Head of caudate nucleus (tissue), 42 donors: Measurements from ENCODE around the gene ETHE1.

ENCODE experiments used
- DNase-seq, 42 donors: peaks; one replicate each; pipeline versions ENCODE4 v3.0.0 to v3.0.0-alpha.2; 2020 to 2021; ENCODE audit warnings: mixed read lengths in 7 of 42
- intact Hi-C: fragments of 100-400 bp; cut with DNase I; formaldehyde crosslinking; loops from one replicate; pipeline ENCODE4 v1.15.0; 2022

The ETHE1 gene

GRCh38 chr19:43478323-43478722, 48.7 kb downstream of the ETHE1 start:
- DNase-seq: no peak
- intact Hi-C loops: no loop called here

GRCh38 chr19:43476606-43477005, 50.4 kb downstream of the ETHE1 start:
- intact Hi-C loops: no loop called here
- DNase-seq: no peak

- intact Hi-C loops: no loop called here
- DNase-seq: peak; percentile 79 to 95 (median 90)
Observed at GRCh38 chr19:43474986-43475705, 51.9 kb downstream of the ETHE1 start.

- intact Hi-C loops: no loop called here
- DNase-seq: no peak
Observed at GRCh38 chr19:43474487-43474886, 52.5 kb downstream of the ETHE1 start.

- DNase-seq: no peak
- intact Hi-C loops: no loop called here
Observed at GRCh38 chr19:43471091-43471490, 55.9 kb downstream of the ETHE1 start.

- intact Hi-C loops: no loop called here
- no peak for DNase-seq
Observed at GRCh38 chr19:43470288-43470687, 56.7 kb downstream of the ETHE1 start.

- no peak for DNase-seq
- intact Hi-C loops: no loop called here
Observed at GRCh38 chr19:43469160-43469480, 57.9 kb downstream of the ETHE1 start.

- intact Hi-C loops: no loop called here
Observed at GRCh38 chr19:43468354-43469159, 58.4 kb downstream of the ETHE1 start.

GRCh38 chr19:43467730-43468129, 59.3 kb downstream of the ETHE1 start:
- intact Hi-C loops: no loop called here
- no peak for DNase-seq

More at GRCh38 chr19:43468354-43469159, 58.4 kb downstream of the ETHE1 start:
- no peak for DNase-seq

- intact Hi-C loops: no loop called here
- no peak for DNase-seq
Observed at GRCh38 chr19:43467276-43467675, 59.7 kb downstream of the ETHE1 start.

GRCh38 chr19:43466793-43467192, 60.2 kb downstream of the ETHE1 start:
- intact Hi-C loops: no loop called here
- no peak for DNase-seq

- DNase-seq: no peak
- intact Hi-C loops: no loop called here
Observed at GRCh38 chr19:43465468-43466120, 61.4 kb downstream of the ETHE1 start, which contains the start of gene LYPD3. Gene LYPD3 (minus strand): TSS chr19:43465608. CDS start chr19:43465571, 37 bp downstream.

- intact Hi-C loops: no loop called here
- peak; percentile 48 to 84 (median 68) for DNase-seq
Observed at GRCh38 chr19:43464134-43464775, 62.7 kb downstream of the ETHE1 start.

- intact Hi-C loops: no loop called here
- peak; percentile 84 to 96 (median 93) for DNase-seq
Observed at GRCh38 chr19:43463381-43464133, 63.4 kb downstream of the ETHE1 start.

- DNase-seq: no peak
- intact Hi-C loops: no loop called here
Observed at GRCh38 chr19:43462785-43463380, 64.1 kb downstream of the ETHE1 start.

- intact Hi-C loops: no loop called here
- no peak for DNase-seq
Observed at GRCh38 chr19:43462383-43462782, 64.6 kb downstream of the ETHE1 start.

- no peak for DNase-seq
- intact Hi-C loops: no loop called here
Observed at GRCh38 chr19:43461303-43461702, 65.7 kb downstream of the ETHE1 start.

GRCh38 chr19:43460362-43461016, 66.5 kb downstream of the ETHE1 start:
- intact Hi-C loops: no loop called here
- DNase-seq: no peak
